HG02840 (cell line): ENCODE results near the gene ACTL8.

Experiments
- ATAC-seq: cut with Tn5 transposase; IDR thresholded peaks from one replicate; pipeline ENCODE4 v1.9.1; 2021; ENCODE audit warnings: mild to moderate bottlenecking, moderate library complexity, moderate number of reproducible peaks; ENCODE audit not compliant: unreplicated experiment, low FRiP score

Gene ACTL8

DNA sequence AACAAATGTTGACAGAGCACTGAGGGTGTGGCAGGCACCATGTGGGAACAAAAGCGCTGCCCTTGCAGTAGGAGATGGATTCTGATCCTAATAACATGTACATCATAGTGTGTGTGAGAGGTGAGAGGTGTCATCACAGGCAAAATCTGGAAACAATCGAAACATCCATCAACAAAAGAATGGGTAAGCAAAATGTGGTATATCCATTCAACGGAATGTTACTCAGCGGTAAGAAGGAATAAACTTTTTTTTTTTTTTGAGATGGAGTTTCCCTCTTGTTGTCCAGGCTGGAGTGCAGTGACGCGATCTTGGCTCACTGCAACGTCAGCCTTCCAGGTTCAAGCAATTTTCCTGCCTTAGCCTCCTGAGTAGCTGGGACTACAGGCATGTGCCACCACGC is 112.3 kb downstream of the ACTL8 start:
- ATAC-seq, result no peak

DNA sequence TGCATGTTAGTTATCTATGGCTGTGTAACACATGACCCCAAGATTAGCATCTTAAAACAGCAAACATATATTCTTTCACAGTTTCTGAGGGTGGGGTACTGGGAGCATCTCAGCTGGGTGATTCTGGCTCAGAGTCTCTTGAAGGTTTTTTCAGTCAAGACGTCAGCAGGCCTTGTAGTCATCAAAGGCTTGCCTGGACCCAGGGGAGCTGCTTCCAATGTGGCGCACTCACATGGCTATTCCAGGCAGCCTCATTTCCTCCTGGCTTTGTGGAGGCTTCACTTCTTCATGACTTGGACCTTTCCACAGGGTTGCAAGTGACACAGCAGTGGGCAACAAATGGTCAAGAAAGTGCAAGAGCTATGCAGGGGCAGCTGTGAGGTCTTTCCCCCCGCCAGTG is 114.7 kb downstream of the ACTL8 start:
- ATAC-seq, result no peak

DNA sequence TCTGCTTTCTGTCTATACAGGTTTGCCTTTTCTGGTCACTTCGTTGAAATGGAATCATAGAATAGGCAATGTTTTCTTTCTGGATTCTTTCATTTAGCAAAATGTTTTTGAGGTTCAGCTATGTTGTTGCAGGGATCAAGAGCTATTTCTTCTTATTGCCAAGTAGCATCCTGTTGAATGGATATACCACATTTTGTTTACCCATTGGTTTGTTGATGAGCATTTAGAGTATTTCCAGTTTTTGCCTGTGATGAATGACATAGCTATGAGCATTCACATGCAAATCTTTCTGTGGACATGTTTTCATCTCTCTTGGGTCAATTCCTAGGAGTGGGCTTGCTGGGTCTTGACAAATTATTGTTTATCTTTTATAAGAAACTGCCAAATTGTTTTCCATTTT is 115.5 kb downstream of the ACTL8 start:
- ATAC-seq, result no peak

DNA sequence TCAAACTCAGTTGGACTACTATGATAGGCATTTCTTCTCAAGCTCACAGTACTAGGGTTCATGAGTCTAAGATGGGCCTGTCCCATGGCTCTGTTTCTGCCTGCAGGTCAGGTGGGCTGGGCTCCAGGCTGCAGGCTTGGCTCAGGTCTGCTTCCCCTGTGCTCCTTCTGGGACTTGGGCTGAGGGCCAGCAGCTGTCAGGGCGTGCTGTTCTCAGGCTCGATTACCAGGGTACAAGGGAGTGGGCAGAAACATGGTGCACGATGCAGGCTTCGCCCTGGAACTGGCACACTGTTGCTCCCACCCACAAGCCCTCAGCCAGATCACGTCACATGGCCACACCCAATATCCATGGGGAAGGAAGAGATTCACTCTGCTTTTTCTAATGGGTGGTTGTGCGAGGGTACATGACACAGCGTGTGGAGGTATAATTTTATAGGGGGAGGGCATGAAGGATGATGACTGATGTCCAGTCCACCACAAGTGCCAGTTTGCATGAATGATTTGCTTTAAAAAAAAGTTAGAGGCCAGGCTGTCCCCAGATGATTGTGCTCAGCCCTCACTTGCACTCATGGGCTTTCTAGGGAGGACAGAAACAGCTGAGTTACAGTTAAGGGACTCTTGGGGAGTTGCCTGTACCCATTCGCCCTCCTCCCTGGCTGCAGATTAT is 118.0 kb downstream of the ACTL8 start:
- no peak for ATAC-seq

DNA sequence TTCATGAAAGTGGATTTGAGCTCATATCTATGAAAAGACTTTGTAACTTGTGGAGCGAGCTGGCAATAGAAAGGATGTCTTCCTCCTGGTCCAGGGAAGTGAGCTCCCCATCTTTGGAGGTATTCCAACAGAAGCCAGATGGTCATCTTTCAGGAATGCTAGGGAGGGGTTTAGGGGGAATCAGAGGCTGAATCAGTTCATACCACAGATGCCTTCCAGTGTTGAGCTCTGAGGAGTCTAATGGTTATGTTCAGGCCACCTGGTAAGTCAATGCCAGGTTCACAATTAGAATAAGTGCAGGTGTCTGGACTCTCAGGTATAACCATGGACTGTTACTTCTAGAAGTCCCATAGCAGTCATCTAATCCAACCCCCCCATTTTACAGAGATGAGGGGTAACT is 119.1 kb downstream of the ACTL8 start:
- ATAC-seq, result no peak

DNA sequence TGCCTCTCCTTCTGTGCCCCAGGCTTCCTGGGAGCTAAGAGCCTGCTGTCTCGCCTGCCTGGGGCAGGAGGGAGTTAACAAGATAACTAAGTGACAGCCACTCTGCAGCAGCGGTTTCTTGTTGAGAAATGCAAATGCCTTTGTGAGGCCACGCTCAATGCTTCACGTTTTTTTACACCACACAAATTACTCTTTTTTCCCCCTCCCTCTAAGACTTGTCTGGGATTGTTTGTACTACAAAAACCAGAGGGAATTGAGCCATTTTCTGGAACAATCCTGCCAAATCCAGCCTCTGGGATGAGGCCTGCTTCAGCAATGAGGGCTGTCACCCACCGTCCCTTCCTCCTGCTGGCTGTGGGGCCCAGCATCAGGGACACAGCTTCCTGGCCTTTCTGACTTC is 119.6 kb downstream of the ACTL8 start:
- no peak for ATAC-seq

DNA sequence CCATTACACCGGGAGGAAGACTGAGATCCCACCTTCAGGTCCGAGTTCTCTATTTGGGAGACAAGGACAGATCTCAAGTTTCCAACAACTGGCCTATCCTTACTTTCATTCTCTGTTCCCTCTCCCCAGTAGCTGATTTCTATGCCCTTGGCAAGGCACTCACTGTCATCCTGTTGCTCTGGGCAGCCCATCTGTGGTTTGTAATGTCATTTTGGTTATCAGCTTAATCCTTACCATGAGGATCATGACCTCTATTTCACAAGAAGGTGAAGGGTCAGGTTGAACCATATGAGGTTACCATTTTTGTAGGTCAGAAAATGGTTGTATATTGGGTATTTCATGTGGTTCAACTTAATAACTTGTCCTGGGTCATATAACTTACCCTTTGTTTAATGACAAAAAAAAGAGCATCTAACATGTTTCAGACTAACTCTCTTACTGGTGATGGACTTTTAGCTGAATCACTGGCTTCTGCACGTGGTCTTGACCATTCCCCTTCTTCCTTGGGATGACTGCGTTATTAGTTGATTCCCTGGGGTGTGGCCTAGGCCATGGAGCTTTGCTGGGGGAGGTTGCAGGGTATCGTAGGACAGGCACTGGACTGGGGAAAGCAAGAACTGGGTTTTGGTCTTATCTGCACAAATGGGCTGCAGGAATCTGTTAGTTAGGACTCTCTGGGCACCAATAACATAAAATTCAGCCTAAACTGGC is 120.2 kb downstream of the ACTL8 start:
- ATAC-seq, result no peak

DNA sequence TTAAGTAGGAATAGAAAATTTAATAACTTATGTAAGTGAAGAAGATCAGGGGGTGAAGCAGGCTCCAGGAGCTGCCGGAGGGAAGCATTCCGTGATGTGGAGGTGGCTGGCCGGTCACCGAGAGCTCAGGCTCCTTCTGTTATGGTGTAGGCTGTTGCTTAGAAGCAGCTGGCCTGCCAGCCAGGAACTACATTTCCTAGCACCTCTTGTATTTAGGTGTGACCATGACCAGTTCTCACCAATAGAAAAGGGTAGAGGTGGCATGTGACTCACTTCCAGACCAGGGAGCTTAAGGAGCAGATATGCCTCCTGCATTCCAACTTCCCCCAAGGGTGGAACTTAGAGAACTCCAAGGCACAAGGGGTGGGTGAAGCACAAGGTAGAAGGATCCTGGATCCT is 120.7 kb downstream of the ACTL8 start:
- no peak for ATAC-seq
